GM12892 (cell line): Measurements from ENCODE around the gene ACAD10.
A peak's percentile ranks its signal among the peaks of the same experiment; 100 is the strongest.

Experiments used
- DNase-seq: peaks from one replicate; pipeline ENCODE4 v3.0.0; 2011; ENCODE audit not compliant: insufficient read length
- FAIRE-seq: peaks from 2 replicates; lab custom pipeline; 2011; peaks lifted over from hg19 to GRCh38; lab: Jason Lieb, UNC
- POLR2A ChIP-seq: IDR thresholded peaks from 2 replicates; pipeline ENCODE4 v1.6.1; 2011; ENCODE audit warnings: low read depth, low read length, control low read depth
- POLR2AphosphoS5 ChIP-seq: IDR thresholded peaks from 2 replicates; pipeline ENCODE4 v1.6.1; 2011; ENCODE audit warnings: low read depth, low read length, control low read depth
- TAF1 ChIP-seq: IDR thresholded peaks from 2 replicates; pipeline ENCODE4 v1.6.1; 2011; ENCODE audit warnings: low read depth, mild to moderate bottlenecking, control low read depth, low read length, borderline replicate concordance

Gene ACAD10

DNA sequence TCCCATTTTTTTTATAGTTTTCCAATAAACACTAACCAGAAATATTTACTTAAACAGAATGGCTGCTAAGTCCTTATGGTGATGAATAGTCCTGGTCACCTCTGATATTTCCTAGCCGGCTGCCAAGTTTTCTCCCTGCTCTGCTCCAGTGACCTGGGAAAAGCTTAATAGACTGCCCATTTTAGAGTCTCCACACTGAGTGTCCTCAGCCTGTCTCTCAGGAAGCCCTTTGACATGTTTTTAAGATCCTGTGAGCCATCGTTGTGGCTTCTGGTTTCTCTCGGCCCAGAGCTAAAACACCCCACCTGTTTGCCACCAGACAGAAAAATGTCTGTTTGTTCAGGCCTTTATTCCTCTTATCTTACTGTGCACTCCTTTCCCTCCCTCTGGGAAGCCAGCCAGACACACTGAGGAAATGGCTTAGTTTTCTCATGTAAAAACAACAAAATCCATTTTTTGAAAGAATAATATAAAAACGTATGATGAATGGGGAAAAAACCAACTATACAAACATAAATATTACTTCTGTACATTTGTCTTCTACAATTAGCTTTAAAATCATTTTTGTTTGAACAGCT is 55.5 kb downstream of the ACAD10 start:
- TF ChIP-seq TAF1 (no peak), POLR2AphosphoS5 (no peak), POLR2A (no peak)
- no peak for DNase-seq
- no peak for FAIRE-seq

DNA sequence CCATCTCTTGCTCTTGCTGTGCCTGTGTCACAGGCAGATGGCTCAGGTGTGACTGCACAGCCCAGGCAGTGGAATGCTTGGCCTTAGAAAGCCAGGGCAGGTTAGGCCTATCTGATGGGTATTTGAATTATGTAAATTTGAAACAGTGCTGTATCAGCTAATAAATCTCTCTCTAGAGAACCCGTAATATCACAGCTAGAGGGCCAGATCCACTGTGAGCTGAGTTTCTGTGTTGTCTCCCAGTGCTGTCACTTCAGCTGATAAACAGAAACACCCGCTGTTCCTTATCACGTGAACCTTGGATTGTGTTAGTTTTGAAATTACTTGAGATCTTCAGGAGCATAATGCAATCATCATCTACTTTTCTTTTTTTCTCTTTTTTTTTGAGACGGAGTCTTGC is 59.4 kb downstream of the ACAD10 start:
- DNase-seq (no peak), FAIRE-seq (no peak)
- TF ChIP-seq POLR2AphosphoS5 (no peak), POLR2A (no peak), TAF1 (no peak)

DNA sequence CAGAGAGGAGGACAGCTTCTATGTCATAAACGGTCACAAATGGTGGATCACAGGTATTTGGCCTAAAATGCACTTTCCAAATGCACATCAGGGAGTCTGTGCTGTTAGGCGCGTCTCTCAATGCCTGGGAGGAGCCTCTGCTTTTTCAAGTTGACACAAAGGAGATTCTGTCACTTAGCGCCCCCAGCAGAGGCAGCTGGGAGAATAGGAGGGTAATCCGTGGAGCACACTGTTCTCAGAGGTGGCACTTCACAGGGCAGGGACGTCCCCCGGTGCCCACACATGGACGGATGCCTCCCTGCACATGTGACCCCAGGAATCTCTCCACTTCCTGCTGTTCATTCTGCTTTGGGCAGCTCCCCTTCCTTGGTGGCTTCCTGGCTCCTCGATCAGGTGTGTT is 61.5 kb downstream of the ACAD10 start:
- FAIRE-seq, result no peak
- DNase-seq, result no peak
- TF ChIP-seq POLR2A (no peak), TAF1 (no peak), POLR2AphosphoS5 (no peak)

DNA sequence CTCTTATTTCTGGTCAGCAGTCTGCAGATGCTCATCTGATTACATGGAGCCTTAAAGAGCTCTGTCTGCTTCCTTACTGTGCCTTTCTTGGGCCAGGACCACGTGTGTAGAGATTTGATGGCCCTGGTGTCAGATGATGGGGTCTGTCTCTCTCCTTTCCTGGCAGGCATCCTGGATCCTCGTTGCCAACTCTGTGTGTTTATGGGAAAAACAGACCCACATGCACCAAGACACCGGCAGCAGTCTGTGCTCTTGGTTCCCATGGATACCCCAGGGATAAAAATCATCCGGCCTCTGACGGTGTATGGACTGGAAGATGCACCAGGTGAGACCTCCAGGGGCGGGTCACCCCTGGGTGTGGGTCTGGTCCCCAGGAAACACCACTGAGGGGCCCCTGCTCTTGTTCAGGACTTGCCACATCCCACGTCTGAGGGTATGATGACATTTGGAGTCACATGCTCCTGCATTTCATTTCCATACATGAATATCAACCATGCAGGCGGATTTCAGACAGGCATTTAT is 62.4 kb downstream of the ACAD10 start:
- no peak for FAIRE-seq

DNA sequence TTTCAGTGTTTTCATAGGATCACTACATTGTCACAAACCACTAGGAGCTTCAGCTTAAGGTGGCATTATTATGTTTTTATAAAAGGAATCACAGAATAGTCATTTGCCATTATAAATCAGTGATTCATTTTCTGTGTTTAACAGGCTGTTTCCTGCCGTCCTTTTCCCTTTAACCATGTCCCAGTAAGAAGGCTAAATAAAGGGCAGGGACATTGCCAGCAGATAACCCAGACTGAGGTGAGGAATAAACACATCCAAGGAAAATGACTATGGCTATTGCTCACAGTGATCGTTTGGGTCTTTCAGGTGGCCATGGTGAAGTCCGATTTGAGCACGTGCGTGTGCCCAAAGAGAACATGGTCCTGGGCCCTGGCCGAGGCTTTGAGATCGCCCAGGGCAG is 63.0 kb downstream of the ACAD10 start:
- no peak for TF ChIP-seq TAF1
- TF ChIP-seq POLR2AphosphoS5, result no peak
- TF ChIP-seq POLR2A, result no peak
- no peak for DNase-seq

More for the DNA sequence above, 62.4 kb downstream of the ACAD10 start:
- no peak for DNase-seq
- TF ChIP-seq POLR2AphosphoS5 (no peak), TAF1 (no peak), POLR2A (no peak)

DNA sequence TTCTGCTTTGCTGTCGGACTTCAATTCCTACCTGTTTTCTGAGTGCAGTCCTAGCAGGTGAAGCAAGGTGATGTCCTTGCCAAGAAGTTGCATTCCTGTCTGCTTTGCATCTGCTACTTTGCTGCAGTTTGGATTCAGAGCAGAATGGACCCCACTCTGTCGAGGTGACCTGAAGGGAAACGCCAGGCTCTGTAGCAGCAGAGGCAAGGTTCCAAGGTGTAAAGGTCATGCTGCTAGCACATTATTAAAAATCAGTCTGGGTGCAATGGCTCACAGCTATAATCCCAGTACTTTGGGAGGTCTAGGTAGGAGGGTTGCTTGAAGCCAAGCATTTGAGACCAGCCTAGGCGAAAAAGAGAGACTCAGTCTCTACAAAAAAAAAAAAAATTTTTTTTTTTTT is 63.5 kb downstream of the ACAD10 start:
- DNase-seq (no peak), FAIRE-seq (no peak)
- TF ChIP-seq TAF1 (no peak), POLR2AphosphoS5 (no peak), POLR2A (no peak)

More for the DNA sequence above, 63.0 kb downstream of the ACAD10 start:
- no peak for FAIRE-seq

DNA sequence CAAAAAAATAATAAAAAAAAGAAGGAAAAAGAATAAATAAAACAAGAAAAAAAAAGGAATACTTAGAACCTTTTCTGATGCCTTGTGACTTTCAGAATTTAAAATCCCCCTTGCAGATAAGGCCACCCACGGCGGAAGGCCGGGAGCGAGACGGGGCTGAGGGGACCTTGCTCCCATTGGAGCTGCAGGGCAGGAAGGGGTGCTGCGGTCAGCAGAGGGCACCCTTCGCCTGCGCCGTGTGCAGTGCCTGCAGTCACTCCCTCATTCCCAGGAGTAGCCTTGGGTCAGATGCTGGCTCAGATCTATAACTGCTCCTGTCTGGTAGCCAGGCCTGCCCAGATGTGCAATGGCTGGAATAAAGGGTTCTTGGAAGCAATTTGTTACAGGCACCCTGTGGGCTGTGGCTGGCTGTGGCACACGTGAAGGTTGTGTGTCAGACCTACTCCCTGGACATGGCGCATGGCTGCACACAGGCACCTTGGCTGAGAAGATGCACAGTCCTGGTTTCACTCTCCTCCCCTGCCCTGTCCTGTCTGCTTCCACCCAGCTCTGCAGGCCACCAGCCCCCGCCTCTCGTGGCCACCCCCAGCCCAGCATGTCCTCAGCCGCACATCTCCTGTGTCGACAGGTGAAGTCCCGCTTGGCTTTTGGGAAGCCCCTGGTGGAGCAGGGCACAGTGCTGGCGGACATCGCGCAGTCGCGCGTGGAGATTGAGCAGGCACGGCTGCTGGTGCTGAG is 67.5 kb downstream of the ACAD10 start:
- FAIRE-seq, result peak; percentile 92
- TF ChIP-seq TAF1 (no peak), POLR2AphosphoS5 (no peak), POLR2A (no peak)
- DNase-seq, result peak; percentile 65

DNA sequence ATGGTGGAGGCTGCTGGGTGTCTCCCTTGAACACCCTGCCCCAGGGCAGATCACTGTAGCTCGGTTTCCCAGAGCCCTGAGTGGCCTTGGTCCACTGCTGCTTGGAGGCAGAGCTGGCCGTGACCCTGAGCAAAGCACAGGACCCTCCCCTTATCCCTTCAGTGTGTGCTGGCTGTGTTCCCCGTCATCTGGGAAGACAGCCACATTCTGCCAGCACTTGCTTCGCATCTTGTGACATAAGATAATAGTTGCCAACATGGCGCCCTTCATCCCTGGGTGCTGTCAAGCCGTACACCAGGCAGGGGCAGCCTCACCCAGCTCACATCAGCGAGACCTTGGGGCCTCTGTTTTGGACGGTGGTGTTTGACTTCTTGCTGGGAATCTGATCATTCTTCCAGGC is 68.8 kb downstream of the ACAD10 start:
- DNase-seq (no peak), FAIRE-seq (no peak)
- no peak for TF ChIP-seq TAF1
- no peak for TF ChIP-seq POLR2A
- no peak for TF ChIP-seq POLR2AphosphoS5

DNA sequence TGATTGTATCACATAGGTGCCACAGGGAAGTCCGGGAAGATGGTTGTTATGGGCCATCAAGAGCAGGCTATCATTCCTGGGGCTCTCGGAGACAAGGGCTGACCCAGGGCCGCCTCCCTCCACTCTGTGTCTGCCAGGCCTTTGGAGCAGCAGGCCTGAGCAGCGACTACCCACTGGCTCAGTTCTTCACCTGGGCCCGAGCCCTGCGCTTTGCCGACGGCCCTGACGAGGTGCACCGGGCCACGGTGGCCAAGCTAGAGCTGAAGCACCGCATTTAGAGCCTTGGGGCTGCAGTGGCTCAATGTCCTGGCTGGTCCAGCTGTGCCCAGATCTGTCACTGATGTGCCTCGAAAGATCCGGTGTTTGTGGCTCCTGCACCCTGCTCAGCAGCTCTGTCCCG is 70.3 kb downstream of the ACAD10 start:
- DNase-seq (no peak), FAIRE-seq (no peak)

DNA sequence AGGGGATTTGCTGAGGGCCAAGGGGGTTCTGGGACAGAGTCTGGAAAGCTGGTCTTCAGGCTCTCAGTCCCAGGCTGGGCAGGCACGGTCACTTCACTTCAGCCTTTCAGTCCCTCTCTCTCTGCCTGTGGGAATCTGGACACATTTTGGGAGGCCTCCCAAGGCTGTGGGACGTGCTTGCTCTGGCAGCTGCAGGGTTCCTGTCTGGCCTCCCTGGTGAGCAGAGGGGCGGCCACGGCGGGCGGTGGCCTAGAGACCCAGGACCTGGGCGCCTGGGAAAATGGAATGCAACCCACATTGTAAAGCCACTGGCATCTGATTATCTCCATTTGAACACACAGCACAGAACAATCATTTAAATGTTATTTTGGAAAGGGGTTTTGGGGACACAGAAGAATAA is 70.8 kb downstream of the ACAD10 start:
- DNase-seq (no peak), FAIRE-seq (no peak)
- TF ChIP-seq TAF1, result no peak
- no peak for TF ChIP-seq POLR2AphosphoS5
- TF ChIP-seq POLR2A, result no peak

More for the DNA sequence above, 70.3 kb downstream of the ACAD10 start:
- no peak for TF ChIP-seq POLR2A
- TF ChIP-seq POLR2AphosphoS5, result no peak
- TF ChIP-seq TAF1, result no peak

DNA sequence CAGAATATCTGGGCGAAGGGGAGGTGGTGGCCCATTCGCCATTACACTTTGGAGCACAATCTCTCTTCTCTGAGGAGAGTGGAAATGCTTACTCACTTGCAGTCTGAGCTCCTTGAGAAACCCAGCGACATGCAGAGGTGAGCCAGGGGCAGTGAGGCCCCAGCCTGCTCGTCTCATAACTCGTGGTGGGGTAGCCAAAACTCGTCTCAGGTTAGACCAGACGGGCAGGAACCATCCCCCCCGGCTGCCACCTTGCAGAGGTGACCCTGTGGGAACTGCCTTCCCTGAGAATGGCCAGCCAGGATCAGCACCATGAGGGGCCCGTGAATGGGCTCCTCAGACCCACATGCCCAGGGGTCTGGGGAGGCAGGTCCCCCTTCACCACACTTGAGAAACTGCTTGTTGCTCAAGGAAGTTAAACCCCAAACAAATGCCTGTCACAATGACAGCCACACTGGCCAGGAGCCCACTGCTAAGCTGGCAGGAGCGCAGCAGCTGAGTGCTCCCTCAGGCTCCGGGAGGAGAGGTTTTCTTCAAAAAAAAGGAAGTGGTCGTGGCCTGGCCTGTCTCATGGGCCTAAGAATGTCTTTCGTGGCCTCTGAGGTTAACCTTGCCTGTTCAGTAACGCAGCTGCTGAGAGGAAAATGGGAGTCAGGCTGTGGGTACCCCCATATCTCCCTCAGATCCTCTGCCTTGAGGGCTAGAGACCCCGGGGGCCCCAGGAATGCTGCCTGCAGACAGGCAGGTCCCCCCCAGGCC is 71.7 kb downstream of the ACAD10 start:
- no peak for TF ChIP-seq POLR2AphosphoS5
- no peak for TF ChIP-seq TAF1
- peak; percentile 69 for FAIRE-seq
- DNase-seq, result no peak

DNA sequence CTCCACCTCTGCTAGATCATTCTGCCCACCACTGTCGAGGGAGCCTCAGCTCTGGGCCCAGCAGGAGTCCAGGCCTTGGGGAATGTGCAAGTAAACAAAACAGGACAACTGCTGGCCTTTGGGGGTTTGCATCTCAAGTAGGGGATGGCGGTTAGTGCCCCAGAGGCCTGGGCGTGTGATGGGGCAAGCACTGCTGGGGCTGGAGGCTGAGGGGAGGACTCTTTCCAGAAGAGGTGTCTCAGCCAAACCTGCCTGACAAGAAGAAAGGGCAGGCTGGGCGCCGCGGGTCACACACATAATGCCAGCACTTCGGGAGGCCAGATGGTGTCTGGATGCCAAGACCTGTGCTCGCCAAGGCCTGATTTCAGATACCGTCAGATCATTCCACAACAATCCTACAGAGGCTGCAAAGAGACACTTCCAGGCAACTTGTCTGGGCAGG is 72.3 kb downstream of the ACAD10 start:
- FAIRE-seq, result no peak
- DNase-seq, result no peak
- TF ChIP-seq TAF1 (no peak), POLR2A (no peak), POLR2AphosphoS5 (no peak)
